GM06990 (cell line): ENCODE data around the gene ATP13A4.

Source experiments
- DNase-seq: peaks from one replicate; pipeline ENCODE4 v3.0.0-alpha.2; 2011; ENCODE audit not compliant: insufficient read length; ENCODE audit errors: extremely low read depth
- H3K27me3 ChIP-seq: replicated peaks from 2 replicates; pipeline ENCODE4 v1.6.0; 2011; ENCODE audit warnings: low read length; ENCODE audit not compliant: control insufficient read depth, insufficient read depth
- H3K36me3 ChIP-seq: 2 replicates; pipeline ENCODE4 v1.5.1; 2011; ENCODE audit warnings: low read length; ENCODE audit not compliant: control insufficient read depth, insufficient read depth
- H3K4me3 ChIP-seq: replicated peaks from 2 replicates; pipeline ENCODE4 v1.5.1; 2011; ENCODE audit warnings: low read depth, mild to moderate bottlenecking, control low read depth, low read length
- CTCF ChIP-seq: IDR thresholded peaks from 2 replicates; pipeline ENCODE4 v1.5.1; 2011; ENCODE audit warnings: low read length, control low read depth, mild to moderate bottlenecking, inconsistent platforms; ENCODE audit not compliant: insufficient read depth, poor library complexity, severe bottlenecking

Gene ATP13A4

GRCh38 chr3:193372783-193373182 is 181.9 kb downstream of the ATP13A4 start:
- no peaks in the 10 kb centered on the region for H3K36me3 ChIP-seq
- no peak for DNase-seq
- TF ChIP-seq CTCF = no peak
- no peak overlapping the region for H3K4me3 ChIP-seq
- H3K27me3 ChIP-seq = no peaks in the 10 kb centered on the region

GRCh38 chr3:193367868-193368267 is 186.8 kb downstream of the ATP13A4 start:
- no peak for TF ChIP-seq CTCF
- no peaks in the 10 kb centered on the region for H3K36me3 ChIP-seq
- H3K27me3 ChIP-seq = no peaks in the 10 kb centered on the region
- DNase-seq = no peak
- no peak overlapping the region for H3K4me3 ChIP-seq

DNA sequence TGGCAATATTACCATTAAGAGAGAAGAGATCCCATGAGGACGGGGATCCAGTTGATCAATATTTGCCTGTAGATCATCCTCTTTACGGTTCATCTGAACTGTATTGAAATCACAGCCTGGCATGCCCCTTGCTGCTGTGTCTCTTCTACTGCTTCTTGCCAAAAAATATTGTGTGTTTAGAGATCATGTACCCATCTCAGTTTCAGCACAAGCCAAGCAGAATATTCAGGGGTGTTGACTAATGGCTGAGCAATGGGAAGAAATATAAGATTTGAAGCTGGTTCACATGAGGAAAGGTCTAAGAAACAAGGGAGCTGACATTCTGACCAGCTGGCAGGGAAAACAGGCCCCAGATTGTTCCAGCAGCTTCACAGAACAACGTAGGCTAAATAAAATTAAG is 197.4 kb downstream of the ATP13A4 start:
- Histone ChIP-seq H3K36me3 (no peaks in the 10 kb centered on the region), H3K4me3 (no peak overlapping the region), H3K27me3 (no peaks in the 10 kb centered on the region)
- no peak for TF ChIP-seq CTCF
- no peak for DNase-seq

GRCh38 chr3:193354423-193354822 is 200.3 kb downstream of the ATP13A4 start:
- DNase-seq = no peak
- Histone ChIP-seq H3K4me3 (no peak overlapping the region), H3K27me3 (no peaks in the 10 kb centered on the region), H3K36me3 (no peaks in the 10 kb centered on the region)
- no peak for TF ChIP-seq CTCF
